ENCODE measurements around the gene COL20A1. TPM values are rescaled to one million over a fixed set of nuclear protein-coding genes. Genes with fewer than 3 reads are reported as not detected.

COL20A1 gene
- total and polyA plus RNA-seq, 2 donors (not counting 1 experiment from before 2014, with no cell fraction given) = not detected

GRCh38 chr20:63320616-63321147, 27.7 kb downstream of the COL20A1 start:
- H3K9me3 Mint-ChIP-seq (ENCODE audit: insufficient read depth) = no peaks in the 10 kb centered on the region
- intact Hi-C loops (cut with micrococcal nuclease) = no loop called here
- Histone ChIP-seq H3K27ac (ENCODE audit: low read length in 2 of 2) (no peak overlapping the region), H3K9ac (ENCODE audit: low read length) (no peak overlapping the region), H4K20me1 (ENCODE audit: control insufficient read depth, insufficient read depth, low read length, poor library complexity, severe bottlenecking) (no peaks in the 10 kb centered on the region), H3K9me3 (ENCODE audit: control extremely low read depth in 1 of 3, control insufficient read depth in 2 of 3, insufficient read depth in 1 of 3, low read length in 2 of 3) (peaks cover 0 to 3% (median 0%) of the 10 kb centered on the region in 3 donors), H3K79me2 (ENCODE audit: control insufficient read depth, insufficient read depth, low read length) (no peaks in the 10 kb centered on the region), H3K4me3 (ENCODE audit: control extremely low read depth in 1 of 5, extremely low read depth in 1 of 5, insufficient read depth in 1 of 5, low read depth in 2 of 5, low read length in 4 of 5) (no peak overlapping the region), H3K27me3 (replicated peaks in 1 of 4; ENCODE audit: control extremely low read depth in 1 of 4, control insufficient read depth in 3 of 4, insufficient read depth in 4 of 4, low read length in 3 of 4) (peaks cover 0 to 2% (median 0%) of the 10 kb centered on the region in 4 experiments), H3K4me2 (replicated peaks; ENCODE audit: low read depth, low read length, poor library complexity, severe bottlenecking) (no peak overlapping the region), H3K4me1 (ENCODE audit: control insufficient read depth in 2 of 2, insufficient read depth in 2 of 2, low read length in 2 of 2) (peaks cover 0 to 3% of the 10 kb centered on the region in 2 donors), H2AFZ (ENCODE audit: insufficient read depth, low read depth, low read length, poor library complexity, severe bottlenecking) (no peak overlapping the region), H3K36me3 (replicated peaks in 1 of 2; ENCODE audit: control extremely low read depth in 1 of 2, control insufficient read depth in 1 of 2, extremely low read depth in 1 of 2, insufficient read depth in 2 of 2, low read length in 1 of 2) (no peaks in the 10 kb centered on the region)
- no peak overlapping the region for H3K27ac Mint-ChIP-seq
- ChIA-PET POLR2A (no interaction called here), CTCF (no interaction called here)
- no peaks in the 10 kb centered on the region for H3K4me1 Mint-ChIP-seq
- no peak for ATAC-seq (ENCODE audit: low read depth)
- TF ChIP-seq CTCF (IDR thresholded peaks at IDR 0.05) (no peak), EZH2 (IDR thresholded peaks at IDR 0.05; ENCODE audit: borderline replicate concordance, insufficient read depth, low read depth, low read length, poor library complexity, severe bottlenecking) (no peak)
- H3K4me3 Mint-ChIP-seq = no peak overlapping the region
- peaks cover 6% of the 10 kb centered on the region for H3K27me3 Mint-ChIP-seq
- 78% methylated on average over 10 of the region's 10 CpGs for WGBS (ENCODE audit: insufficient coverage)
- no peak for DNase-seq

- POLR2A ChIA-PET = no interaction called here
- no peak overlapping the region for H3K27ac ChIP-seq (ENCODE audit: low read length in 2 of 2)
- Mint-ChIP-seq H3K27me3 (peaks cover 6% of the 10 kb centered on the region), H3K27ac (no peak overlapping the region), H3K4me1 (no peaks in the 10 kb centered on the region), H3K4me3 (no peak overlapping the region), H3K9me3 (ENCODE audit: insufficient read depth) (no peaks in the 10 kb centered on the region)
- CTCF ChIA-PET = no interaction called here
- no peaks in the 10 kb centered on the region for H3K36me3 ChIP-seq (replicated peaks in 1 of 2; ENCODE audit: control extremely low read depth in 1 of 2, control insufficient read depth in 1 of 2, extremely low read depth in 1 of 2, insufficient read depth in 2 of 2, low read length in 1 of 2)
- H3K4me2 ChIP-seq (replicated peaks; ENCODE audit: low read depth, low read length, poor library complexity, severe bottlenecking) = no peak overlapping the region
- H3K4me3 ChIP-seq (ENCODE audit: control extremely low read depth in 1 of 5, extremely low read depth in 1 of 5, insufficient read depth in 1 of 5, low read depth in 2 of 5, low read length in 4 of 5) = no peak overlapping the region
- H3K9ac ChIP-seq (ENCODE audit: low read length) = no peak overlapping the region
- no peaks in the 10 kb centered on the region for H4K20me1 ChIP-seq (ENCODE audit: control insufficient read depth, insufficient read depth, low read length, poor library complexity, severe bottlenecking)
- peaks cover 0 to 2% (median 0%) of the 10 kb centered on the region in 4 experiments for H3K27me3 ChIP-seq (replicated peaks in 1 of 4; ENCODE audit: control extremely low read depth in 1 of 4, control insufficient read depth in 3 of 4, insufficient read depth in 4 of 4, low read length in 3 of 4)
- peaks cover 5 to 8% of the 10 kb centered on the region in 2 donors for H3K4me1 ChIP-seq (ENCODE audit: control insufficient read depth in 2 of 2, insufficient read depth in 2 of 2, low read length in 2 of 2)
- intact Hi-C loops (cut with micrococcal nuclease) = no loop called here
- TF ChIP-seq CTCF (IDR thresholded peaks at IDR 0.05) = no peak
- TF ChIP-seq EZH2 (IDR thresholded peaks at IDR 0.05; ENCODE audit: borderline replicate concordance, insufficient read depth, low read depth, low read length, poor library complexity, severe bottlenecking) = no peak
- H3K79me2 ChIP-seq (ENCODE audit: control insufficient read depth, insufficient read depth, low read length) = no peaks in the 10 kb centered on the region
- WGBS (ENCODE audit: insufficient coverage) = 84% methylated on average over 19 of the region's 20 CpGs
- H3K9me3 ChIP-seq (ENCODE audit: control extremely low read depth in 1 of 3, control insufficient read depth in 2 of 3, insufficient read depth in 1 of 3, low read length in 2 of 3) = peaks cover 0 to 8% (median 2%) of the 10 kb centered on the region in 3 donors
- ATAC-seq (ENCODE audit: low read depth) (no peak), DNase-seq (no peak)
- H2AFZ ChIP-seq (ENCODE audit: insufficient read depth, low read depth, low read length, poor library complexity, severe bottlenecking) = no peak overlapping the region
Measured at GRCh38 chr20:63321148-63321831, 28.3 kb downstream of the COL20A1 start.

Measured in B cell (primary cell).